Activated CD4-positive, alpha-beta T cell treated with anti-CD3 and anti-CD28 coated beads for 48 hours (primary cell): ENCODE measurements around the gene PC.

ENCODE experiments used
- DNase-seq: peaks from one replicate; pipeline ENCODE4 v3.0.0-alpha.2; 2020

Gene PC

GRCh38 chr11:66910016-66910415, 48.2 kb downstream of the PC start:
- DNase-seq, result no peak

- no peak for DNase-seq
Measured at GRCh38 chr11:66909181-66909580, 49.0 kb downstream of the PC start.

DNA sequence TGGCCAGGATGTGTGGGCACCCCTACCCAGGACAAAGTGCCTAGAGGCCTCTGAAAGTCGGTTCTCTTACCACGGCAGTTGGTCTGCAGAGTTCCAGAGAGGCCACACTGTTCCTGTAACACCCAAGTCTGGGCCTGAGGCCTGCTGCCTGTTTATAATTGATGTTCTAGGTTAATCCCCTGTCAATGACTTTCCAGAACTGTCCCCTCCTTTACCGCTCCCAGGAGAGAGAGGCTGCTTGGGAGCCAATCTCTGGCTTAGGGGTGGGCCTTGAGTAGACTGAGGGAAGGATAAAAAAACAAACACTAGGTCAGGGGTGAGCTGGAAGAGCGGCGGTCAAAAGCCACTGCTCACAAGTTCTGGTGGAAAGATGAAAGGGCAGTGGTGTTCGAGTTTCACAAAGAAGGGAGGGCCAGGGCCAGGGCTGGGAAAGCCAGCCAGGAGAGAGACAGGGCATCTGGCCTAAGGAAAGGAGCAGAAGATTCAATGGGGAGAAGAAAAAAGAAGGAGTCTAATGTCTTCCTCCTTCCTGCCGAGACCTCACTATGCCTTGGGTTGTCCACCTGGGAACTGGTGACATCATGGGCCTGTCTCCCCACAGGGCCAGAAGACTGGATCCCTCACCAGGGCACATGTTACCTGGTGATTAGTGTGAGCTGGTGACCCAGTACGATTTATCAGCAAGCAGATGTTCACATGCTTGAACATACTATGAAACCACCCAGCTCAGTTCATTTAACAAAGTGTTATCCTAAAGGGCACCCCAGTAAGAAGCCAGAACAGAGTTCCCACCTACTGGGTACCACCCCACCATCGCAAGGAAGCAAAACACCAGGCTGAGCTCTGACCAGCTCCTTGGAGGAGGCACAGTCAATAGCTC, 50.2 kb downstream of the PC start:
- no peak for DNase-seq

GRCh38 chr11:66906061-66906733, 52.0 kb downstream of the PC start:
- no peak for DNase-seq

- no peak for DNase-seq
Measured at GRCh38 chr11:66905631-66906030, 52.6 kb downstream of the PC start.

GRCh38 chr11:66904981-66905521, 53.1 kb downstream of the PC start:
- DNase-seq, result no peak

GRCh38 chr11:66904561-66904960, 53.6 kb downstream of the PC start:
- DNase-seq, result no peak

DNA sequence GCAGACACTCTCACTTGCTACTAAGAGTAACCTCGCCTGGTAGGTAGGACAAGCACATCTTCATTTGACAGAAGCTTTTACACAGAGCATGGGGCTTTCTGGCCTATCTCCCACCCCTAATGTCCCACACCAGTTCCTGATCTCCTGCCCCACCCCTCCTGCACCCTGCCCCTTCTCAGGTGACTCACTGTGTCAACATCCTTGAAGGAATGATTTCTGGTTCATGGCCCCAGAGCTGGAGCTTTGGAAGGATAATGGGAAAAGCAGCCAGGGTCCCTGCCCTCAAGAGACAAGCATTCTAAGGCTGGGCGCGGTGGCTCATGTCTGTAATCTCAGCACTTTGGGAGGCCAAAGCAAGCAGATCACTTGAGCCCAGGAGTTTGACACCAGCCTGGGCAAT, 54.1 kb downstream of the PC start:
- no peak for DNase-seq

DNA sequence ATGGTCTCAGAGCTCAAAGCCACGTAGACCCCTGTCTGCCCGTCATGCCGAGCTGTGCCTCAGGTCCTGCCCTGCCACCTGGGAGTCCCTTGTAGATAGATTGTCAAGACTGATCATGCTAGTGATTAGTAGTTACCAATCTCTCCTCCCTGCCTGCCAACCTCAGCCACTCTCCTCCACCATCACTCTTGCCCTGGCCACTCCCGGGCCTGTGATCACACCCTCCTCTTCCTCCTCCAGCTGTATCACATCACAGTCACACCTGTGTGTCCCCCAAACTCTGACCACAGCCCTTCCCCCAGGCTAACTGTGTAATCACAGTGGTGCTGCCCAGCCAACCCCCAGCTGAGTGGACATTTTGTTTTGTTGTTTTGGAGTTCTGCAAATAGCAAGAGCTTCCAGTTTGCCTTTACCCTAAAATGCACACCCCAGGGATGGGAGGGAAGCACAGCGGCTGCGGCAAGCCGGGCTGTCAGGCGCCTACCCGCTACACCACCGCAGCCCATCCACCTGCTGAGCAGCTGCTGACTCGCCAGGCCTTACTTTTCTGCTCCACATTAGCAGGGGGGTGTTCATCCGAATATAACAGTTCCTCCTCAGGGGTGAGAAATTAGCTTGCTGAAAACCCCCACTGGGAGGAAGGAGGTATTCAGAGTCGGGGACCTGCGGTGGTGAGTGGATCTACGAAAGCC, 55.6 kb downstream of the PC start:
- no peak for DNase-seq

GRCh38 chr11:66901964-66902390, 56.2 kb downstream of the PC start:
- DNase-seq, result no peak

GRCh38 chr11:66894141-66894540, 64.0 kb downstream of the PC start:
- no peak for DNase-seq

- DNase-seq, result no peak
Measured at GRCh38 chr11:66892911-66893310, 65.3 kb downstream of the PC start.

- DNase-seq, result peak; percentile 83
Measured at GRCh38 chr11:66891851-66892660, 66.1 kb downstream of the PC start.

DNA sequence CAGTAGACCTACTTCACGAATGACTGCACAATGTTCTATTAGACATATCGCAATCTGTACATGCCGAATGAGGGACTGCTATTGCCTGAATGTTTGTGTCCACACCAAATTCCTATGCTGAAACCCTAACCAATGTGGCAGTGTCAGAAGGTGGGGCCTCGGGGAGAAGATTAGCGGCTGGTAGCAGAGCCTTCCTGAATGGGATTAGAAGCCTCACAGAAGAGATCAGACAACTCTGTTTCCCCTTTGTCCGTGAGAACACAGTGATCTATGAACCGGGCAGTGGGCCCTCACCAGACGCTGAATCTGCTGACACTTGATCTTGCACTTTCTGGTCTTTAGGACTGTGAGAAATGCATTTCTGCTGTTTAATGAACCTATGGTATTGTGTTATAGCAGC, 68.2 kb downstream of the PC start:
- DNase-seq, result no peak

DNA sequence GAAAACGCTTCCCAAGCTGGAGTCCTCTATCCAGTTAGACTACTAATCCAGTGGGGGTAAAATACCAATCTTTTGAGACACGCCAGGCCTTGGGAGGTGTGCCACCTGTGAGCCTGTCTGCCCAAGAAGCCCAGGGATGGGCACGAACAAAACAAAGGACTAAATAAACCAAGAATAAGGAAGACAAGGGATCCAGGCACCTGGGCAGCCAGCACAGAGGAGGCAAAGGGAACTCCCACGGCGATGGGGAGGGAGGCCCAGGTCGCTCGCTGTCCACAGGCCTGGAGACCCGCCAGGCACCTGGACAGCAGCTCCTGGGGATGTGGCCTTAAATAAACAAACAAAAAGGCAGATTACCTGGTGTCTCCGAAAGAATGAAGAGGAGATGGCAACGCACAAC, 69.9 kb downstream of the PC start:
- no peak for DNase-seq

GRCh38 chr11:66887526-66887925, 70.7 kb downstream of the PC start:
- no peak for DNase-seq

- DNase-seq, result no peak
Measured at GRCh38 chr11:66886671-66887221, 71.4 kb downstream of the PC start.

DNA sequence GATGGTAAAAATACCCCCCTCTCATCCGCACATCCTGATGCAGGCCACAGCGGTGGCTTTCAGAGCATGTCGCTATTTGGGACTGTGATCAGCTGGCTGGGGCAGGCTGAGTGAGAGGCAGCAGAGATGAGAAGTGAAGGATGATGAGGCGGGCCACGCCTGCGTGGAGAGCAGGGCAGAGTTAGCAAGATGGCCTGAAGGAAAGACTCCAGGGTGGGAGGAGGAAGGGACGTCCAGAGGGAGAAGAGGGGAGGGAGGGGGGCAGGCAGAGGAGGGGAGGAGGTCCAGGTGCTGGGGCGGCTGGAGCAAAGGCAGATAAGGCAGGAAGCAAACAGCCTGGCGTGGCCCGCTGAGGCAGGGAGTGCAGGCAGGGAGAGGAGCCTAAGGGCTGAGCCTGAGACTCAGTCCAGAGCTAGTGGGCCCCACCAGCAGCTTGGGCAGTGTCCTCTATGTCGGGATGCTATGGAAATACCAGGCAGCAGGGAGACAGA, 72.2 kb downstream of the PC start:
- no peak for DNase-seq

DNA sequence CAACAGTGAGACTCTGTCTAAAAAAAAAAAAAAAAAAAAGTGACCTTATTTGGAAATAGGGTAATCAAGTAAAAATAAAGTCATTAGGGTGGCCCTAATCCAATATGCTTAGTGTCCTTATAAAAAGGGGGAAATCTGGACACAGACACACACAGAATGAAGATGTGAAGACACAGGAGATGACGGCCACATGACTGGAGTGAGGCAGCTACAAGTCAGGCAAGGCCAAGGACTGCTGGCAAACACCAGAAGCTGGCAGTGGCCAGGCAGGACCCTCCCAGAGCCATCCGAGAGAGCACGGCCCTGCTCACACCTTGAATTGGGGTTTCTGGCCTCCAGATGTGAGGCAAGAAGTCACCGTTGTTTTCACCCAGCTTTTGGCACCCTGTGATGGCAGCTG, 72.7 kb downstream of the PC start:
- no peak for DNase-seq

GRCh38 chr11:66884443-66884842, 73.7 kb downstream of the PC start:
- no peak for DNase-seq

DNA sequence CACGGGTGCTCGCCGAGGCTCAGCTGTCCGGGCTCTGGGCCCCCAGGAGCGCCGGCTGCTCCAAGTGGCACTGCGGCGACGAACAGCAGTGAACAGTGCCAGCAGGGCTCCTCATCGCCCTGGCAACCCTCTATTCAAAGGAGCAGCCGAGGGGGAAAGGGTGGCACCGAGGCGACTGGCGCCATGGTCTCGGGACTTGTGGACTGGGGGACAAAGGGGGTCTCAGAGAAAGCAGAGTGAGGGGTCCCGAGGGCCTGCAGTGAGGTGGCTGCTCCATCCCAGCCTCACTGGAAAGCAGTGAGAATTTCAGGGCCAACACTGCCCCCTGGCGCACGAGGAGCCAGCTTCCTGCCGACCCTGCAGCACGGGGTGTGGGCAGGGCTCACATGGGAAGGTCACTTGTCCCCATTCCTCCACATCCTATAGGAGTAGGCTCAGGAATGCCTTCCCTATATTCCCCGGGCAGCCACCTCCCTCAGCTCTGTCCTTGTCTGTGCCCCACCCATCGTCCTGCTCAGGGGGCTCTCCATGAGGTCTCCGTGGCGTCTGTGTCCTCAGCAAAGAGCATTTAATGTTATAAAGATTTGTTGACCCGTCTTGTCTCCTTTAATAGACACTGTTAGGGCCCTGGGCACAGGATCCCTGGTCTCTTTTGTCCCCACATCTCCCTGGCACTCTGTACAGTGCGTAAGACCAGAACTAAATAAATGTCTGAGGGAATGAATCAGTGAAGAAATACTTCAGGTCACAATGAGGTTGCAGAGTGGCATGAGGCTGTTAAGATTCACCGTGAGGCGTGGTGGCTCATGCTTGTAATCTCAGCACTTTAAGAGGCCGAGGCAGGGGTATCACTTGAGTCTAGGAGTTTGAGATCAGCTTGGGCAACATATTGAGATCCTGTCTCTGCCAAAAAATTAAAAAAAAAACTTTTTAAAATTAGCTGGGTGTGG, 74.9 kb downstream of the PC start:
- peak; percentile 82 for DNase-seq
